Measurements from ENCODE around the gene INPP5J.

Gene INPP5J

DNA sequence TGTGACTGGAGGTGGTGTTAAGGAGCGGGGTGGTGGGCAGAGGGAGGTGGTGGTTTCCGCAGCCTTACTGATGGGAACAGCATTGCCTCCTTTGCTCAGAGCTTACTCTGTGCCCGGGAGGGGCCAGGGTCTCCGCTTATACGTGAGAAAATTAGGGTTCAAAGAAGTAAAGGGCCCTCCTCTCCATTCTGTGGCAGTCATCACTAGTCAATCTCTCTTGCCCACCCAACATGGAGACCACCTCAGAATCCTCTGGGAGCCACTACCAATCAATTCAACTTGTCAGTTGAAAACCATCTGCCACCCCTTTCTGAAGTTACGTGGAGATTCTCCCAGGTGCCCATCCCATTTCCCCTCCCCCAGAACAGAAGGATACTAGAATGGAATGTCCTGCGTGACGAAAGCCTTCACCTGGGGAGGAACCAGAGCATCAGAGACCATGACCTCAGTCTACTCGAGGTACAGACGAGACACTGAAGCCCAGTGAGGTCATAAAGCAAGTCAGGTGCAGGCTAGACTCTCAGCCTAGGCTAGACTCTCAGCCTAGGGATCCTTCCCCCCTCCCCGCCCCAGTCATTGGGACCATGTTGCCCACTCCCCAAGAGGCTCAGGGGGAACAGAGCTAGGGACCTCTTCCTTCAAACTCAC lies 17.4 kb upstream of the INPP5J start:
- no peak overlapping the region for H2AFZ ChIP-seq (ENCODE audit: low read depth)
- H3K4me2 ChIP-seq = no peak overlapping the region
- no peak overlapping the region for H3K27ac ChIP-seq
- H3K27me3 ChIP-seq (ENCODE audit: insufficient read depth, low read depth) = no peaks in the 10 kb centered on the region
- no peaks in the 10 kb centered on the region for H3K36me3 ChIP-seq (ENCODE audit: insufficient read depth)
- no peak overlapping the region for H3K9ac ChIP-seq
- H3K79me2 ChIP-seq (ENCODE audit: insufficient read depth, low read depth) = no peaks in the 10 kb centered on the region
- TF ChIP-seq, protein P1, sequence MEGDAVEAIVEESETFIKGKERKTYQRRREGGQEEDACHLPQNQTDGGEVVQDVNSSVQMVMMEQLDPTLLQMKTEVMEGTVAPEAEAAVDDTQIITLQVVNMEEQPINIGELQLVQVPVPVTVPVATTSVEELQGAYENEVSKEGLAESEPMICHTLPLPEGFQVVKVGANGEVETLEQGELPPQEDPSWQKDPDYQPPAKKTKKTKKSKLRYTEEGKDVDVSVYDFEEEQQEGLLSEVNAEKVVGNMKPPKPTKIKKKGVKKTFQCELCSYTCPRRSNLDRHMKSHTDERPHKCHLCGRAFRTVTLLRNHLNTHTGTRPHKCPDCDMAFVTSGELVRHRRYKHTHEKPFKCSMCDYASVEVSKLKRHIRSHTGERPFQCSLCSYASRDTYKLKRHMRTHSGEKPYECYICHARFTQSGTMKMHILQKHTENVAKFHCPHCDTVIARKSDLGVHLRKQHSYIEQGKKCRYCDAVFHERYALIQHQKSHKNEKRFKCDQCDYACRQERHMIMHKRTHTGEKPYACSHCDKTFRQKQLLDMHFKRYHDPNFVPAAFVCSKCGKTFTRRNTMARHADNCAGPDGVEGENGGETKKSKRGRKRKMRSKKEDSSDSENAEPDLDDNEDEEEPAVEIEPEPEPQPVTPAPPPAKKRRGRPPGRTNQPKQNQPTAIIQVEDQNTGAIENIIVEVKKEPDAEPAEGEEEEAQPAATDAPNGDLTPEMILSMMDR (conservative IDR thresholded peaks at IDR 0.05; ENCODE audit: low read depth, low read length) = no peak
- H3K4me3 ChIP-seq (IDR thresholded peaks at IDR 0.05; ENCODE audit: insufficient read depth, low read depth, low read length) = no peak overlapping the region
- H3K4me1 ChIP-seq (ENCODE audit: low read depth, poor library complexity, severe bottlenecking) = peaks cover 4% of the 10 kb centered on the region
- no peaks in the 10 kb centered on the region for H4K20me1 ChIP-seq (ENCODE audit: insufficient read depth)

DNA sequence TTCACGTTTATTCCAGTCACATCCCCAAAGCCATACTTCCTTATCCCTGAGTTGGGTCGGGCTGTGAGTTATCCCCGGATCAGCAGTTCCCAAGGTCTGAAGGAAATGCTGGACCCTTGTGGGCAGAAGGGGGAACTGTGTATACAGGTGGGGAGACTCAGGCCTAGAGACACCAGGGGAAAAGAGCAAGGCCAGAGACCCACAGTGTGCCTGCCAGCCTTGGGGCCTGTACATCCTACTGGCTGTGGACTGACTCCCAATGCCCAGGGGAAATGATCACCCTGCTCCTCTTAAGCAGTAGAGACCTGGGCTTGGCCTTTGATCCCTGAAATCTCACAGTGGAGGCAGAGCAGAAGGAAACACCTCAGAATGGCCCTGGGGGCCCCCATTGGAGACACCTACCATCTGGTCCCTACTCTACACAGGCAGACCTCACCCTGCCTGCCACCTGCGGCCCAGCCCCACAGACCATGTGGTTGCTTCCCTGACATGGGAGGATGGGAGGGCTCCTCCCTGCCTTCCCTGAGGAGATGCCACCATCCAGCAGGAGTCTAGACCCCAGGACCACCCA lies 16.7 kb upstream of the INPP5J start:
- no peak overlapping the region for H3K27ac ChIP-seq
- H3K36me3 ChIP-seq (ENCODE audit: insufficient read depth) = no peaks in the 10 kb centered on the region
- H3K4me3 ChIP-seq (IDR thresholded peaks at IDR 0.05; ENCODE audit: insufficient read depth, low read depth, low read length) = no peak overlapping the region
- TF ChIP-seq, protein P1 (conservative IDR thresholded peaks at IDR 0.05; ENCODE audit: low read depth, low read length) = no peak
- H3K4me1 ChIP-seq (ENCODE audit: low read depth, poor library complexity, severe bottlenecking) = peaks cover 4% of the 10 kb centered on the region
- H3K9ac ChIP-seq = no peak overlapping the region
- peaks cover 2% of the 10 kb centered on the region; the same call in 1 of the 2 replicates for H3K27me3 ChIP-seq (ENCODE audit: insufficient read depth, low read depth)
- no peak overlapping the region for H2AFZ ChIP-seq (ENCODE audit: low read depth)
- H3K79me2 ChIP-seq (ENCODE audit: insufficient read depth, low read depth) = no peaks in the 10 kb centered on the region
- no peaks in the 10 kb centered on the region for H4K20me1 ChIP-seq (ENCODE audit: insufficient read depth)
- no peak overlapping the region for H3K4me2 ChIP-seq

DNA sequence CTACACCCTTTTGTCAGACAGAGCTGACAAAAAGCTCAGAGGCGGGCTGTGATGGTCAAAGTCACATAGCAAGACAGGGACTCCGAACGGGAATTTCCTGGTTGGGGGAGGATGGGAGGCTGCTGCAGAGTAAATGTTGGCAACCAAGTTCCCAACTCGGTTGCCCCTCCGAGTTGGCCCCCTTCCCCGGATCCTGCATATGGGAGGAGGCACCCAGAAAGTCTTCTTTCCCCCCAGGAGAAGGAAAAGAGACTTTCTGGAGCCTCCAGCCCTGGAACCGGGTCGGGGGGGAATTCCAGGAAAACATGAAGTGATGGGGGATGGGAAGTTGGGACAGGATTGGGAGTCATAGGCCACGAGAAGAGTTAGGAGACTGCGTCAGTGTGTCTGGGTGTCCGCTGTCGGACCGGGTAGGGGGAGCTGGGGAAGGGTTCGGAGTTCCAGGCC lies 16.0 kb upstream of the INPP5J start:
- Histone ChIP-seq H3K27me3 (ENCODE audit: insufficient read depth, low read depth) (peaks cover 2% of the 10 kb centered on the region; the same call in 1 of the 2 replicates), H4K20me1 (ENCODE audit: insufficient read depth) (no peaks in the 10 kb centered on the region), H3K36me3 (ENCODE audit: insufficient read depth) (no peaks in the 10 kb centered on the region), H3K27ac (no peak overlapping the region), H3K79me2 (ENCODE audit: insufficient read depth, low read depth) (no peaks in the 10 kb centered on the region), H3K4me3 (IDR thresholded peaks at IDR 0.05; ENCODE audit: insufficient read depth, low read depth, low read length) (no peak overlapping the region), H3K4me2 (peak overlapping the region; percentile 48; the same call in 1 of the 2 replicates), H2AFZ (ENCODE audit: low read depth) (peak overlapping the region; percentile 83; the same call in 1 of the 2 replicates), H3K9ac (no peak overlapping the region; the same call in 1 of the 2 replicates), H3K4me1 (ENCODE audit: low read depth, poor library complexity, severe bottlenecking) (peaks cover 4% of the 10 kb centered on the region)
- TF ChIP-seq, protein P1 (conservative IDR thresholded peaks at IDR 0.05; ENCODE audit: low read depth, low read length) = no peak

DNA sequence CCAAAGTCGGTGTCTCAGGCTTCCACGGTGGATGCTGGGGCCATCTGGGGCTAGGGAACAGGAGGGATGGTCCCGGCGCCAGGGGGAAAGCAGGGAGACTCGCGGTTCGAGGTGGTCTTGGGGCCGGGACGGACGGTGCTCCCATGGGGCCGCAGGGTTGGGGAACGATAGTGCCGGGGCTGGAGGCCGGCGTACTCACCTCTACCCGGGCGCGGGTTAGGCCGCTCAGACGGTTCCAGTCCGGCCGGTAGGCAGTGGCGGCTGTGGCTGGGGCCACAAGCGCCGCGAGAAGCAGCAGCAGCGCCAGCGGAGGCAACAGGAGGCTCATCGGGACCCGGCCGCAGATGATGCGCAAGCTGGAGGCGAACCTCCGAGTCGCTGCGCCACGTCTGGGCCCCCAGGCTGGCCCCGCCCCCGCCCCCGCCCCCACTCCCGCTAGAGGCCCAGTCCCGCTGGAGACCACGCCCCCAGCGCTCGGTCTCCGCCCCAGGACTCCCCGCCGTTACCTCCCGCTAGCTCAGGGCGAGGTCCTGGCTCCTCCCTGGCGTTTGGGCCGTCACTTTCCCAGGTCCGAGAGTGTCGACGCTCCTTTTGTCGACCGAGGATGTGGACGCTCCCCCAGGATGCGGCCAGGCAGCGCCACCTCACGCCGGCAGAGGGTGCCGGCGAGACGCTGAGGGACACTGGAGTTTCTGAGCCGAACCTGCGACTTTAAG lies 15.4 kb upstream of the INPP5J start, which contains the start of gene SELENOM:
SELENOM (minus strand) TSS at position 391 of the 716 bp plus-strand sequence; CDS start at position 328, 63 bp downstream.
- H3K27me3 ChIP-seq (ENCODE audit: insufficient read depth, low read depth) = peaks cover 2% of the 10 kb centered on the region; the same call in 1 of the 2 replicates
- no peaks in the 10 kb centered on the region for H4K20me1 ChIP-seq (ENCODE audit: insufficient read depth)
- TF ChIP-seq, protein P1 (conservative IDR thresholded peaks at IDR 0.05; ENCODE audit: low read depth, low read length) = peak; percentile 81
- no peak within 1 kb of the TSS; the same call in 1 of the 2 replicates for H3K9ac ChIP-seq
- H3K27ac ChIP-seq = no peak within 1 kb of the TSS
- no peak within 1 kb of the TSS for H3K4me3 ChIP-seq (IDR thresholded peaks at IDR 0.05; ENCODE audit: insufficient read depth, low read depth, low read length)
- H3K79me2 ChIP-seq (ENCODE audit: insufficient read depth, low read depth) = no peaks in the 10 kb centered on the region
- peak within 1 kb of the TSS; percentile 48; the same call in 1 of the 2 replicates for H3K4me2 ChIP-seq
- no peaks in the 10 kb centered on the region for H3K36me3 ChIP-seq (ENCODE audit: insufficient read depth)
- peaks cover 4% of the 10 kb centered on the region for H3K4me1 ChIP-seq (ENCODE audit: low read depth, poor library complexity, severe bottlenecking)
- peak within 1 kb of the TSS; percentile 83 for H2AFZ ChIP-seq (ENCODE audit: low read depth)
